ENCODE data around the gene TPSB2. TPM values are rescaled to one million over a fixed set of nuclear protein-coding genes. Genes with fewer than 3 reads are reported as not detected.

The TPSB2 gene
- polyA plus RNA-seq, 1 experiment = not detected

GRCh38 chr16:1210461-1210860 lies 19.5 kb downstream of the TPSB2 start:
- ChIA-PET CTCF (no interaction called here), POLR2A (no interaction called here)
- Histone ChIP-seq H3K4me3 (ENCODE audit: low read depth, low read length) (no peak overlapping the region), H3K36me3 (ENCODE audit: control insufficient read depth, insufficient read depth, low read length) (no peaks in the 10 kb centered on the region), H3K27me3 (ENCODE audit: control insufficient read depth, insufficient read depth, low read length) (no peaks in the 10 kb centered on the region)
- no peak for DNase-seq (ENCODE audit: low read depth)
- TF ChIP-seq CTCF (IDR thresholded peaks at IDR 0.05; ENCODE audit: insufficient read depth, low read depth, low read length) = no peak

GRCh38 chr16:1209081-1209480 lies 20.9 kb downstream of the TPSB2 start:
- POLR2A ChIA-PET = no interaction called here
- no peaks in the 10 kb centered on the region for H3K27me3 ChIP-seq (ENCODE audit: control insufficient read depth, insufficient read depth, low read length)
- H3K4me3 ChIP-seq (ENCODE audit: low read depth, low read length) = no peak overlapping the region
- no peaks in the 10 kb centered on the region for H3K36me3 ChIP-seq (ENCODE audit: control insufficient read depth, insufficient read depth, low read length)
- no peak for DNase-seq (ENCODE audit: low read depth)
- CTCF ChIA-PET = interaction anchor here (1.3 kb wide), 1 partner anchor 15 kb away, joined by 3 read pairs; no protein-coding TSS in a partner anchor
- TF ChIP-seq CTCF (IDR thresholded peaks at IDR 0.05; ENCODE audit: insufficient read depth, low read depth, low read length) = no peak

GRCh38 chr16:1208239-1208830 lies 21.6 kb downstream of the TPSB2 start:
- ChIA-PET POLR2A (no interaction called here), CTCF (interaction anchor here (1.2 to 1.3 kb wide), 2 partner anchors 14 to 62 kb away, joined by 3 read pairs; no protein-coding TSS in a partner anchor)
- Histone ChIP-seq H3K36me3 (ENCODE audit: control insufficient read depth, insufficient read depth, low read length) (no peaks in the 10 kb centered on the region), H3K27me3 (ENCODE audit: control insufficient read depth, insufficient read depth, low read length) (no peaks in the 10 kb centered on the region), H3K4me3 (ENCODE audit: low read depth, low read length) (no peak overlapping the region)
- DNase-seq (ENCODE audit: low read depth) = no peak
- no peak for TF ChIP-seq CTCF (IDR thresholded peaks at IDR 0.05; ENCODE audit: insufficient read depth, low read depth, low read length)

GRCh38 chr16:1206786-1207185 lies 23.2 kb downstream of the TPSB2 start:
- POLR2A ChIA-PET = no interaction called here
- Histone ChIP-seq H3K4me3 (ENCODE audit: low read depth, low read length) (no peak overlapping the region), H3K36me3 (ENCODE audit: control insufficient read depth, insufficient read depth, low read length) (no peaks in the 10 kb centered on the region), H3K27me3 (ENCODE audit: control insufficient read depth, insufficient read depth, low read length) (no peaks in the 10 kb centered on the region)
- CTCF ChIA-PET = interaction anchor here (1.2 kb wide), 1 partner anchor 61 kb away, joined by 3 read pairs; no protein-coding TSS in a partner anchor
- no peak for DNase-seq (ENCODE audit: low read depth)
- TF ChIP-seq CTCF (IDR thresholded peaks at IDR 0.05; ENCODE audit: insufficient read depth, low read depth, low read length) = no peak

GRCh38 chr16:1206326-1206725 lies 23.7 kb downstream of the TPSB2 start:
- DNase-seq (ENCODE audit: low read depth) = no peak
- POLR2A ChIA-PET = no interaction called here
- CTCF ChIA-PET = interaction anchor here (0.7 to 1.4 kb wide), 3 partner anchors 13 to 494 kb away, joined by 3 to 4 read pairs (median 3); no protein-coding TSS in a partner anchor

More at GRCh38 chr16:1206326-1206725, 23.7 kb downstream of the TPSB2 start:
- Histone ChIP-seq H3K27me3 (ENCODE audit: control insufficient read depth, insufficient read depth, low read length) (no peaks in the 10 kb centered on the region), H3K4me3 (ENCODE audit: low read depth, low read length) (no peak overlapping the region), H3K36me3 (ENCODE audit: control insufficient read depth, insufficient read depth, low read length) (no peaks in the 10 kb centered on the region)
- TF ChIP-seq CTCF (IDR thresholded peaks at IDR 0.05; ENCODE audit: insufficient read depth, low read depth, low read length) = no peak
